Measurements from ENCODE around the gene ADAMTSL5.

- no peak for TF ChIP-seq TAF1 (conservative IDR thresholded peaks at IDR 0.05)
- peak; percentile 17 for TF ChIP-seq CTCF (IDR thresholded peaks at IDR 0.05; ENCODE audit: low read depth, low read length, missing input control)
- TF ChIP-seq GABPA (IDR thresholded peaks at IDR 0.05 in 1 of 2, conservative IDR thresholded peaks at IDR 0.05 in 1 of 2), result no peak
These were observed at the start of gene ADAMTSL5 for GRCh38 chr19:1512671-1513498.

Data from liver (tissue), 3 donors.